Skeletal muscle cell (primary cell): ENCODE data around the gene NME8.

ENCODE experiments used
- DNase-seq: peaks from one replicate; pipeline ENCODE4 v3.0.0-alpha.2; 2010; ENCODE audit warnings: low read depth
- H3K4me3 ChIP-seq: 2 replicates; pipeline ENCODE4 v1.5.1; 2011; ENCODE audit warnings: low read depth, mild to moderate bottlenecking, control low read depth, low read length, moderate library complexity

The NME8 gene

DNA sequence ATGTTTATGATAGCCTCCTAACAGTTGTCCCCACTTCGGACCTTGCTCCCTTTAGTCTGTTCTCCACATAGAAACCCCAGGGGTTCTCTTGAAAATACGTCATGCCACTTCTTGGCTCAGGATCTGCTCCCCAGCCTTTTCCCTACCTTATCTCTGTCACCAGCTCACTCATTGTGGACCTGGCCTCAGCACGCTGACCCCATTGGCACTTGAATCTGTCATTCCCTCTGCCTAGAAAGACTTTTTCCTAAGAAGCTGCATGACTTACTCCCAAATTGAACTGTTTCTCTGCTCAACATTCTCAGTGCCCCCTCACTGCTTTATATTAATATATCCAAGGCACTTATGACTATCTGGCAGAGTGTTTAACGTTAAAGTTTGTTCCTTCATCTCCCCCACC, 80.5 kb downstream of the NME8 start:
- no peak overlapping the region for H3K4me3 ChIP-seq
- DNase-seq: no peak

DNA sequence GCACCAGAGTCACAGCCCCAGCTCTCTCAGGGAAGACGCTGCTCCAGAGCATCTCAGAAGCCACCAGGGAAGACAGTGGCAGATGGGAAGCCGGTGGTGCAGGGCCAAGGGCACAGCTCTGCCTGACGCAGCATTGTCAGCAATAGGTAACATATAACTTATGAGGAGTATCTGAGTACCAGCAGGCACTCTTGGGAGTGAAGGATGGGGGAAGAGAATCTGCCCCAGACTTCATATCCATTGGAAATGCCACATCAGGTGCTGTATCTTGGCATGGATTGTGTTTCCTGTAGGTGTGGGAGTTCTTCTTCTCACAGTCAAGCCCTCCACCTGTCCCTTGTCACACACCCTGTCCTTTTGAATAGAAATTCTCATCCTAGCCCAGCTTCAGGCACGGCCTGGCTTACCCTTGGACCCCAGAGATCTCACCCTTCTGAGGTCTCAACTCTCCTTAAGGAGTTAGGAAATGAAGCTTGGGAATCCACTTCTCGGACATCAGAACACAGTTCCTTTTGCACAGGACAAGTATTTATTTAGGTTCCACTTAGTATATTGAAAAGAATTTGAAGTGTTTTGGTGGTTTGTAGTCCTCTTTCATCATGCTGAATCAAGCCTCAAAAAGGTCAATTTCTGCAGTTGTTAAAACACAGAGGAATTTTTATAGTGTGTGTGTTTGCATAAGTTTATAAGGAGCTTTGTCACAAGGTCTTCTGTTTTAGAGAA, 82.0 kb downstream of the NME8 start:
- DNase-seq: no peak
- no peak overlapping the region for H3K4me3 ChIP-seq

DNA sequence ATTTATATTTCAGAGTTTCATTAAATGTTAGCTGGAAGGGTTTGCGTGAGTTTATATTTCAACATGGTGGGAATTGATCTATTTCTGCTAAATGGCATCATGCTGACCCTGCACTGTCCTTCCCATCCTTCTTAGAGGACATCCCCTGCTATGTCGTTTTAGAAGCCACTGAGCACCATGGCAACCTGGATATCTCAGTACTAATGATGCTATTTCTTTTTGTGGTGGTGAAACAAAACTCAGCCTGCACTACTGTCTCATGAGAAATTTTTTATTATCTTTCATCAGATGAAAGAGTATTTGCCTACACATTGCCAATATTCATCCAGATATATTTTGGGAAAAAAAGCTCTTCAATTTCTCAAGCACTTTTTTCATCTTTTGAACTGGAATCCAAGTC, 84.1 kb downstream of the NME8 start:
- no peak overlapping the region for H3K4me3 ChIP-seq
- no peak for DNase-seq

DNA sequence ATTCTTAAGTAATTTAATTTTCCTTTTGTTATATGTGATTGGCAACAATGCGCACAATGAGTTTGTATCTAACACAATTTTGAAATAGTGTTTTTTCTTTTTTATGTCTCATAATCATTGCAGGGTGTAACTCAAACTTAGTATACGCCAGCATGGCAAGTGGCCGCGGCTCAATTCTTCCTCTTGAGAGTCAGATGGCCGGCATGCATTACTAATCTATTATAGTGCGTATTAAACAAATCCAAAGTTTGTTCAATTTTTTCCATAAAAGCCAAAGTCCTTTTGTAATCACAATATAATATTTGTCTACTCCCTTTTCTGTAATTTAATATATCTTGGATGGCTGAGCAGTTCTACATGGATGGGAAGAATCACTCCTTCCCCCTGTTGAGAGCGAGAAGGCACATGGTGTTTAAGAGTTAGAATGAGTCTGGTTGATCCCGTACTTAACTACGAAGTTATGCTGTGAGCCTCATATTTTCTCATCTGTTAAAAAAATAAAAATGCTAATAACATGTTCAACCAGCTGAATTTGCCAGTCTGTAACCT, 84.7 kb downstream of the NME8 start:
- no peak overlapping the region for H3K4me3 ChIP-seq
- no peak for DNase-seq

DNA sequence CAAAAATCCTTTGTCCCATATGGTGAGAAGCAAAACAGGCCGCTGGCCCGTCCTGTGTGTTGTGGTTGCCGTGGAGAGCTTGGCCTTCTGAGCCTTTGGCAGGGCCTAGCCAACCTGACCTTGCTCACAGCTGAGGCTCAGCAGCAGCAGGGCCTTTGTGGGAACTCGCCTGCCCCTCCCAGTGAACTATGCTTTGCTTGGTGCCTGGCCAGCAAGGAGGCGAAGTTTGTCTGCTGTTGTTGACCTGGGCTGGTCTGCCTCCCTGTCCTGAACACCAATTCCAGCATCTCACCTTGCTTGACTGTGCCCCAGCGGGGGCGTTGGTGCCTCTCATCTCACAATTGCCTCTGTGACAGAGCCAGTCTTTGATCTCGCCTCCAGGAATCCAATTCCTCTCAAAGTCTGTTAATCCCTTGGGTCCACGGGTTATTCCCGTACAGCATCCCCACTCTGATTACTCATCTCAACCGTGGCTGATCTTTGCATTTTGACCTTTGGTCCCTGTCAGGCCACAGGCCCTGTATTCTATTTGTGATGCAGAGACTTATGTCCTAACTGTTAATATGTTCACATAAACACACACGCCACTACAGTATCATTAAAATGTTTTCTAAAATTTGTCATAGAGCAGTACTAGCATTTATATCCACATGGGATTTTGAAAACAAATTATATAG, 94.7 kb downstream of the NME8 start:
- DNase-seq: peak; percentile 20
- no peak overlapping the region for H3K4me3 ChIP-seq

DNA sequence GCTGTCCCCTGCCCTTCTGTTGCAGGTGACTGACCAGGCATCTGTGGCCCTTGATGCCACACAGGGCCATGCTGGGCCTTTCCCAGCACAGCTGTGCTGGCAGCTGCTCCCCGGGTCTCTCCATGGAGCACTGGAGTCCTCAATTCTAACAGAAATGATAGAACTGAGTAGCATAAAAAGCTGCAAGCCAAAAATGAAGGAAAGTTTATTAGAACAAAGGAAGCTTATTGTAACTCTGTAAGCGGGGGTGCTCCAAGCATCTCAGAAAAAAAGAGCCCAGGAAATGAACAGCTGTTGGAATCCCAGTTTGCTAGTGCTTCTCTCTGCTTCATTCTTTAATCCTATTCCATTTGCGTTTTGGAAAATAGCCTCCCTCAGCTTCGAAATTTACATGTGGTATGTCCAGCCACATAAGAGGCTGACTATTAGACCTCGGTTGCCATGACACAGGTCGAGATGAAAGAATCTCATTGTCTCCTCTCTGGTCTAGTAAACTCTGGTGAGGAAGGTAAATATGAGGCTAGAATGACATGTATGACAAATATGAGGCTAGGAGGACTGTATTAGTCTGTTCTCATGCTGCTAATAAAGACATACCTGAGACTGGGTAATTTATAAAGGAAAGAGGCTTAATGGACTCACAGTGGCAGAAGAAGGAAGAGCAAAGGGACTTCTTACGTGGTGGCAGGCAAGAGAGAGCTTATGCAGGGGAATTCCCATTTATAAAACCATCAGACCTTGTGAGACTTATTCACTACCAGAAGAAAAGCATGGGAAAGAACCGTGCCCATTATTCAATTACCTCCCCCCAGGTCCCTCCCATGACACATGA, 95.7 kb downstream of the NME8 start:
- H3K4me3 ChIP-seq: no peak overlapping the region
- no peak for DNase-seq

DNA sequence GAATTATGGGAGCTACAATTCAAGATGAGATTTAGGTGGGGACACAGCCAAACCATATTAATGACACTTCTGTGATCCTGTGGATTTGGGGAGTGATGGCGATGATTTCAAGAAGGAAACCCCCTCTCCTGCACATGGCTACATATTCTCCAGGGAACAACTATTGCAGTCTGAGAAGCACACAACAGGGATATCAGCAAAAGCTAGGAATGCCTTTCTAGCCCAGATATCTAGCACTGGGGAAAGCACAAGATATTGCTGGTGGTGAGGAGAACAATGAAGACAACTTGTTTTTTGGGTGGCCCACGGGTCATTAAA, 96.3 kb downstream of the NME8 start:
- no peak overlapping the region for H3K4me3 ChIP-seq
- no peak for DNase-seq

DNA sequence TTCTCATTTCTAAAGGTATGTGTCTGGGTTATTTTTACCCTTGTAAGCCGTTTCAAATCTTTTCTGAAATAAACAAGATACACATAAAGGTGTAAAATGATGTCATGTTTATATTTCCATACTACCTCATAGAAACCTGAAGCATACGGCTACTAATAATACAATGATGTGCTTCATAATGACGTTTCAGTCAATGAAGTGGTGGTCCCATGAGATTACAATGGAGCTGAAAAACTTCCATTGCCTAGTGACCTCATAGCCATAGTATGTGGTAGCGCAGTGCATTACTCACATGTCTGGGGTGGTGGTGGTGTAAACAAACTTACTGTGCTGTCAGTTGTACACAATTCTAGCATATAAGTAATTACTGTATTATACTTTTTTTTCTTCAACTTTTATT, 96.9 kb downstream of the NME8 start:
- no peak overlapping the region for H3K4me3 ChIP-seq
- peak; percentile 24 for DNase-seq

DNA sequence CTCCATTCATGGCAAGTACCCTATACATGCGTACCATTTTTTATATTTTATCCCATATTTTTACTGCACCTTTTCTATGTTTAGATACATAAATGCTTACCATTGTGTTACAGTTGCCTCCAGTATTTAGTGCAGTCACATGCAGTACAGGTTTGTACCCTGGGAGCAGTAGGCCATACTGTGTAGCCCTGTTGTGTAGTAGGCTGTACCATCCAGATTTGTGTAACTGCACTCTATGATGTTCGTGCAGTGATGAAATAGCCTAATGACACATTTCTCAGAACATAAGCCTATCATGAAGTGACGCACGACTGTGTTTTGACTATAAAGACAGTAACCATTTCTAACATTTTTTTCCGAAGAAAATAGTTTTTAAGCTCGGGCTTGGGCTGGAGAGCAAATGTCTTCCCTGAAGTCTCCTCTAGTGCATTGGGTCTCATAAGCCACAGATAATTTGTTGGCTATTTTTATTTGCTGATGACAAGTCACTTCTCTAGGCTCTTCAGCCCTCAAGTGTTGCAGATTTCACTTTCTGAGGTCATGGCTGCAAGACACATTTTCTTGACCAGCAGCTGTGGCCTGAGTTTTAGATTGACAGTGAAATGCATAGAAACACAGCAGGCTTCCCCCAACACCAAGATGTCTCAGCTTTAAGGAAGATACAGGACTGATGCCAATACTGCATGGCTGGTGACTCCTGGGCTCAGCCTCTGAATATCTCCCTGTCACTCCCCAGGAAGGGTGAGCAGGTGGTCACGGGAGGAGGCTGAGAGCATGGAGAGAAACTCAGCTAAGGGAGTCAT, 98.9 kb downstream of the NME8 start:
- DNase-seq: no peak
- no peak overlapping the region for H3K4me3 ChIP-seq

DNA sequence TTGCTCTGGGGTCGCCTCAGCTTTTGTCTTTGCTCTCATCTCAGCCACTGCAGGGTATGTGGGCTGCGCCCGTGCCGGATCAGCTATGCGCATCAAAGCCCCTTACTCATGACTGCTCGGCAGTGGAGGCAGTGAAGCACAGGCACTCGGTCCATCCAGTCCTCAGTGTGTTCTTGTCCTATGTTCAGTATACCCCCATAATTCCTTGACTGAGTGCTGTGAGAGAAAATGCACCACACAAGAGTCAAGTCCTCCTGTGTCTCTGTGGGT, 99.5 kb downstream of the NME8 start:
- no peak overlapping the region for H3K4me3 ChIP-seq
- no peak for DNase-seq
